ENCODE data around the gene IMMP2L.
"Not testable (repeated sequence)": the region's sequence is repeated elsewhere in the genome, so short reads cannot be mapped to it uniquely, and the experiment has no call there.

IMMP2L gene

DNA sequence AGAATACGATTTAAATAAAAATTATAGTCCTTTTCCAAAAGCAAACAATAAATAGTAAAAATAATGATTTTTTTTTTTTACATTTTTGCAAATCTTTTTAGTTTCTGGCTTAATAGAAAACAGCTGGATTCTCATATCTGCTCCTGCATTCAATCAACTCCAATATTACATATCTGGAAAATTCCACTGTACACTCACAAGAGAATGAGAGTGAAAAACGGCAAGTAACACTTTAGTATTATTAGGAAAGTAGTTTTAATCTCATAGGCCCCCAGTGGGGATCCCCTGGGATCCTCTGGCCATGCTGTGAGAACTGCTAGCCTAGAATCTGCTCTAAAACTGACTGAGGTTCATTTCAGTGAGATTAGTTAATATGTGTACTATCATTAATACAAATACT is 599.9 kb downstream of the IMMP2L start:
- DNase-seq, result no peak

DNA sequence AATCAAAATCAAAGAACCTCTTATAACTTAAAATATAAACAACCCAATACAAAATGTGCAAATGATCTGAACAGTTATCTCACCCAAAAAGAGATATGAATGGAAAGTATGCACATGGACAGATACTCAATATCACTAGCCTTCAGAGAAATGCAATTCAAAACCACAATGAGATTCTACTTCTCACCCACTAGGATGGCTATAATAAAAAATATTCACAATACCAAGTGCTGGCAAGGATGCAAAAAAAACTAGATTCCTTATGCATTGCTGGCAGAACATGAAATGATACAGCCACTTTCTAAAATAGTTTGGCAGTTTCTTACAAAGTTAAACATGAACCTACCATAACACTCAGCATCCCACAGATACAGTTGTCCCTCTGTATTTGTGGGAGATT is 601.5 kb downstream of the IMMP2L start:
- no peak for DNase-seq

DNA sequence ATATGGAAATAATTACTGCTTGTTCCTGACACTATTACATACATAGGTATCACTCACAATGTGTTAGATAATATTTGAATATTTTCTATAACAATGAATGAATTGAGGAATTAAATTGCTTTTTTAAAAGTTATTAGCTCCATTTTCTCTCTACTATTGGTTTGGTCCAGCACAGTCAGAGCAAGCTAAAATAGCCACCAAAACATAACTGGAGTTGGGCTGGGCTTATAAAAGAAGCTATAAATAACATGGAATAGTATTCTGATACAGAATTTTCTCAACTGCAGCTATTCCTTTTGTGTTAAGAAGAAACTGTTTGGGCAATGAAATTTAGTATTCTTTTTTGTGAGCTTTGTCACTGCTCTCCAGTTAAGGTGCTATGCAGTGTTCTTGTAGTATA is 614.0 kb downstream of the IMMP2L start:
- DNase-seq, result no peak

DNA sequence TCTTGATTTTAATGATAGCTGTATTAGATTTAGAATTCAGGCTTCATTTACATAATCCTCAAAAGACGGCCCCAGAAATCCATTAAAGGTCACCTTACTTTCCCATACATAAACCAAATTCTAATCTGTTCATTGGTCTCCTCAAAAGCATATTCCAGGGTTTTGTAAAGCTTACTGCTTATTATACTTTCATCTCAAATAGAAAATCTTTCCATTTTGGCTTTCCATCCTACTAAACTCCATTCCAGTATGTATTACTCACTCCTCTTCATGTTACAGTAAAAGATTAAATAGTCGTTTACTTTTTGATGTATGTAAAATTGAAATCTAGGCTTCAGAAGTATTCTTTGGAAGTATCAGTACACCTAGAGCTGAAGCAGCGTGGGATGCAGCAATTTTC is 614.9 kb downstream of the IMMP2L start:
- DNase-seq, result no peak

DNA sequence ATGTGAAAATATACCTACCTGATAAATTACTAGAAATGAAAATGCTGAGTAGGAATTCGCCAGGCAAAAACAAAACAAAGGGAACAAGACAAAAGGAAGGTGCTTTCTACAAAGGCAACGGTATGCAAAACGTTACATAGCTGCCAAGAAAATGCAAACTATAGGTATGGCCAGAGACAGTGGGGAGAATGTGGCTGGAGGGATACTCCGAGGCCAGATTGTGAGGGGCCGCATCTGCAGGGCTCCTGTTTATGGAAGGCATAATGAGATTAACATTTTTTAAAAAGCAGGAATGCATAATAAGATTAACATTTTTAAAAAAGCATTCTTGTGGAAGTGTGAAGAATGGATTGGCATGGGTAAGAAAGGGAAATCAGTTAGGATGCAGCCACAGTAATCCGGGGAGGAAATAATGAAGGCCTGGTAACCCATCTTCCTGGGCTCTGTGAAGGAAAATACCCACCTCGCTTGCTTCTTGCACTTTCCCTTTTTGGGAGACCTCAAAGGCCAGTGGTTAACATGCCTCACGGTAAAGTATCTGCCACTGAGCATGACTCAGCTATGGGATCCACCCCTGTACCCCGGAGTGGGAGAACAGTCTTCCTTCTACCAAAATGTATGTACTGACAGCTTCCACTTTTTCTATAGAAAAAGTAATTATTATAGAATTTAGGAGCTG is 617.2 kb downstream of the IMMP2L start:
- no peak for DNase-seq

DNA sequence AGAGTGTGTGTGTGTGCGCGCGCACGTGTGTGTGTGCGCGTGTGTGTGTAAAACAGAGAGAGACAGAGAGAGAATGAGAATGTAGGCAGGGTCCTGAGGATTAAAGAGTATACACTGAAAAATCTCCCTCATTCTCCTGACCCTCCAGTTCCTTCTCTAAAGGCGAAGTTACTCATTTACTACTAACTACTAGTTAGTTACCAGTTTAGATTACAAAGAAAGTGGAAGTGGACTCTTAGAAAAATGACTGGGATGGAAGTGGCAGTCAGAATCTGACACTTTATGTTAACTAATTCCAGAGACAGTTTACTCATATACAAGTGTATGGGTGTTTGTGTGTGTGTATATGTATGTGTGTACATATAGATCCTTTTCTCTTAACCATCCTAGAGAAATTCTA is 617.8 kb downstream of the IMMP2L start:
- DNase-seq, result no peak

DNA sequence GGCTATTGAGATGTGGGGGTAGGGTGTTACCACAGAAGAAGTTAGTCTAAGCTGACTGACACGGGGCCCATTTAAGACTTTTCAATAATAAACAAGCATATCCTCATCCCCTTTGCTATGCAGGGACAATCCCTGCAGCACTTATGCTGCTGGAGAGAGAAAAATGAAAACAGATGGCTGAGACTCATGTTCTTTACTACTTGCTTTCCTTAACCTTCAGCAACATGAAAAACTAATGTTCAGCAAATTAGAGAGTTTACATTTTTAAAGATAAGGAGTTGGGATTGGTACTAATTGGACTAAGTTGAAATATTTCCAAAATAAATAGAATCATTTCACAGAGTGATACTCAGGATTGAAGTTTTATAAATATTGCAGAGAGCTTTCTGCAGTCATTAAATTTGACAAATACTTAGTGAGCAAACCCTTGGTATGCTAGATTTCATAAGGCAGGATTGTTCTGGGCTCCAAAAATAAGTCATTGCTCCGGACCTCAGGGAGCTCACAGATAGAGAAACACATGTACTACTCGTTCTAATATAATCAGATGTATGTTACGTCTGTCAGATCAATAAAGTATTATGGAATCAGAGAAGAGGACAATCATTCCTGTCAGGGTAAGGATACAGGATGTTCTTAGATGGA is 618.5 kb downstream of the IMMP2L start:
- DNase-seq, result no peak

DNA sequence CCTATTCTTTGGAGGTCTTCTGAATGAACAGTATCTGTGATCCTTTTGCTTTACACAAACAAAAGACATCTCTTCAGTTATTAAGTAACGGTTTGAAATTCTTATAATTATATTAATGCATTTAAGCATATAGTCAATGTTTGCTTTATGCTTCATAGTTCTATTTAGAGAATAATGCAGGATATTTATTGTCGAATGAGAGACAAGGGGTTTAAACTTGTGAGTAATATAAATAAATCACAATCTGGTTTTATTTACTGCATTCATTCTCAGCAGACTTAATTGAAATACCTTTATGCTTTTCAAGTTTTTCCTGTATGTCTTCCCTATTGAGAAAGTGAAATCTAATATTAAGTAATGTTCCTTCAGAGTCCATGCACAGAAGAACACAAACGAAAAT is 620.9 kb downstream of the IMMP2L start:
- no peak for DNase-seq

DNA sequence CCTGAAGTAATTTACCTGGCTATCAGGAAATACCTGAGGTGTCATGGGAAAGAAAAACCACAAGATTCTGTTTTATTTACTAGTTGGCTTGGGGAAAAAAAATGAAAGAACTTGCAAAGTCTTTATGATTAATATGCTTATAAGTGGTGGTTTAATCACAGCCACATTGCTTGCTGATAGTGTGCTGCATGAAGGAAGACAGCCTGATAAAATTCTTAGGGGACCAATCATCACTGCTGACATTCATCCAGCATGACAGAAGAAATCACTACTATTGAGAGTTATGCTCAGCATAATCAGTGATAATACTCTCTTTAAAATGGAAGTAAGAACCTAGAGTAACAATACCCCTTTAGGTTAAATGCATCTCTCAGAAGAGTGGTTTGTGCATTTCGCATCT is 621.5 kb downstream of the IMMP2L start:
- DNase-seq, result no peak

DNA sequence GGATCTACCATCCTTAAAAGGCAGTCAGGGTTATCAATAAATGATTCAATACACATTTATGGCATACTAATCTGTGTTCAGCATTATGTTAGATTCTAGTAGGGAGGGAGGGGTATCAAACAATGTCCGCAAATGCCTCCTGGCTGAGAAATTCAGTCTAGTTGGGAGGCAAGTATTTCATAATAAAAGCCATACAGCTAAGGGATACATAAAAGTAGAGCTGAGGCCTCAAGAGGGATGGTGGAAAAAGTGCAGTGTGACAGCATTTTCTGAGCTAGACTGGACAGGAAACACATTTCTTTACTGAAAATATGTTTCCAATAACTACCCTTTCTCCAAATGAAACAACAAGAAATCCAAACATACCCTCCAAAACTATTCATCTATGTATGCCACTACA is 624.1 kb downstream of the IMMP2L start:
- no peak for DNase-seq

DNA sequence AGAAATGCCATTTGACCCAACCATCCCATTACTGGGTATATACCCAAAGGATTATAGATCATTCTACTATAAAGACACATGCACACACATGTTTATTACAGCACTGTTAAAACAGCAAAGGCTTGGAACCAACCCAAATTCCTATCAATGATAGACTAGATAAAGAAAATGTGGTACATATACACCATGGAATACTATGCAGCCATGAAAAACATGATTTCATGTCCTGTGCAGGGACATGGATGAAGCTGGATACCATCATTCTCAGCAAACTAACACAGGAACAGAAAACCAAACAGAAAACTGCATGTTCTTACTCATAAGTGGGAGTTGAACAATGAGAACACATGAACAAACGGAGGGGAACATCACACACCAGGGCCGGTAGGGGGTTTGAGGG is 625.6 kb downstream of the IMMP2L start:
- not testable (repeated sequence) for DNase-seq

DNA sequence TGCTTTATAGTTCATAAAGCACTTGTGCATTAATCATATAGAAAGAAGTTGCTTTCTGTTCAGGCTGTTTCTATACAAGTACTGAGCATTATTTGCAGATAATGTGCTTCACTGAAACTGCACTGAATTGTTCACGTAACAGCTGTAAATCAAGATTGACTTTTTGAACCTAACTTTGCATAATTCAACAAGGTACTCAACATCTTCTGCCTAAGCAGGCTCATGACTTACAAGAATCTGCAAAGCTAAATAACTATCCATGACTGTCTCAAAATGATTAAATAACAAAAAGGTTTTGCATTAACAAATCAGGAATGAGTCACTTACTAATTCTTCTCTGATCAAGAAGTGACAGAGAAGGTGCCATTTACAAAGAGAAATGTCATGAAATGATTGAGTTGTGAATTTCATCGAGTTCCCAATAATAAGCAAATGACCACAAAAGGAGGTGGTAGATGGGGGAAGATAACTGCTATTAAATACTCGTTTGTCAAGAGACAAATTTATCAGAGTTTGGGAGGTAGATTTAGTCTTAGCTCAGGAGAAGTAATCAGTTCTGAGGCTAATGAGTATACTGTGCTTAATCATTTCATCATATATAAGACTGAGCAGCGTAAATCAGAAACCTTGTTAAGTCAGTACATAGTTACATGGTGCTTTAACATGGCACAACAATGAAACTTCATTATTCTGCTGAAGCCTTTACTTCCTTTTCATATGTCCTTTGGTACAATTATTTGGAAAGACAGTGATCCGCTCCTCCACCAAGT is 632.6 kb downstream of the IMMP2L start:
- DNase-seq, result no peak

DNA sequence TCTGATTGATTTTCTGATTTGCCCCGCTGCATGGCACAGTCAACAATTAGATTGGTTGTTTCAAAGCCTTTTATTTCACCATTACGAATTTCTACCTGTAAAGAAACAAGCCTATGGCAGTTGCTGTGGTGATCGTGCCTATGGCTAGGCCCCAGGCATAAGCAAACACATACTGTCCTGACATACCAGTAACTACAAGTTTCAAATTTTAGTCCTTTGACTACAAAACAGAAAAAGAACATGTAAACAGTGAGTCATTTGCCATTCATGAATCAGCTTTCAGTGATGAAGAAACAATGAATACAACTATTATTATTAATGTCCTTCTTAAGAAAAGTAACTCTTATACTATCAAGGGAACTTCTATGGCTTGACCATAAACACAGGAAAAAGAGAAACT is 639.4 kb downstream of the IMMP2L start:
- no peak for DNase-seq

DNA sequence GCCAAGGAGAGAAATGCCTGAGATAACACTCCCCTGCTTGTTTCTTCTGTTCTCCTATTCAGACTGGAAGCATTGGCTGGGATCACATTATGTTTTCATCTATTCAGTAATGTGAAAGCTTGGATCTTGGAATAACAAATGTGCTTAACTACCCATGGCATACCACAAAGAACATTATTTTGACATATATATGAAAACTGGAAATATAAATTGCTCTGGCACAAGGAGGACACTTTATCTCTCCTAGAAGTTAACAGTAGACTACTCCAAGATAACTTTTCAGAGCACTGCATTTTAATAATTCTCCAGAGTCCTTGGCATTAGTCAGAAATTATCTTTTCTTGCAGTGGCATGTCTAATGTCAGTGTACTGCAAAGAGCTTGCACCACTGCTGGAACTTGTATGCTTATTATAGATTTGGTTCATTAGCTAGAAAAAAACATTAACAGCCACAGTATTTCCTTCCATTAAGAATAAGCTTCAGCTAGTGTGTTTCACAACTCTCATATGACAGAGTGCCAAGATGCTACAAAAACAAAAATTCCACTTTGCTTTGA is 640.6 kb downstream of the IMMP2L start:
- DNase-seq, result no peak

DNA sequence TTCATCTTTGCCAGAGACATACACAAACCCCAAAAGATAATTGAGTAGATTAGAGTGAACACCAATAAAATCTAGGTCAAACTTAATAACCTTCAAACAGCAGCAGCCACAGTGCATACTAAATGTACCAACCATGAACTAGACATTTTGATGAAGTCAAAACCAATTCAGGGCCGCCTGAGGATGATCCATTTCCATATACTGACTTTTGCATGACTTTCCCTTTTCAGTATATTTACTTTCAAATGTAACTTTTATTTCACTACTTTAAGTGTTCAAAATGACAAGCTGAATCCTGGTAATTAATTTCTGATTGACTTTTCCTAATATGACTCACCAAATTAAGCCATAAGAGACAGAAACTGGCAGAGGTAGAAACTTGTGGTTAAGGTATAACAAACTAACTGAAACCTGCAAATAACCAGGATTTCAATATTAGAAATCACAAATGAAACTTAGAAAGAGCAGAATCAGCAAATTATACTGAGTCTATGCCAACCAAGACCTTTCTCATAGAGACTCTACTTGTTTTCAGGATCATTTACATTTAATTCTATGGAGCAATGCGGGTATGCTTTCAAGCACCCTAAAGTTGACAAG is 643.2 kb downstream of the IMMP2L start:
- no peak for DNase-seq

DNA sequence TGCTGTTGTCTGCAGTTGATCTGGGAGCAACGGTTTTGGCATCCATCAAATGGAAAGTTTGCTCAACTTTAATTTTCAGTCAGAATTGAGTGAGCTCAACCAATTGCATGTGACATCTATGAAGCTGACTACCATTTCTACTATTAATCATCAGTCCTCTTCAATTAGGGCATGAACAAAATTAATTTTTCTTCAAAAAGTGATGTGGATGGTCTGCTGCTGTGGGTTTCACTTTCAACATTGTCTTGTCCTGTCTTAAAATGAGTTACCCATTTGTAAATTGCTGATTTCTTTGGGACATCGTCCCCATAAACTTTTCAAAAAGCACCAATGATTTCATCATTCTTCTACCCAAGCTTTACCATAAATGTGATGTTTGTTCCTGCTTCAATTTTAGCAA is 648.0 kb downstream of the IMMP2L start:
- DNase-seq, result no peak

DNA sequence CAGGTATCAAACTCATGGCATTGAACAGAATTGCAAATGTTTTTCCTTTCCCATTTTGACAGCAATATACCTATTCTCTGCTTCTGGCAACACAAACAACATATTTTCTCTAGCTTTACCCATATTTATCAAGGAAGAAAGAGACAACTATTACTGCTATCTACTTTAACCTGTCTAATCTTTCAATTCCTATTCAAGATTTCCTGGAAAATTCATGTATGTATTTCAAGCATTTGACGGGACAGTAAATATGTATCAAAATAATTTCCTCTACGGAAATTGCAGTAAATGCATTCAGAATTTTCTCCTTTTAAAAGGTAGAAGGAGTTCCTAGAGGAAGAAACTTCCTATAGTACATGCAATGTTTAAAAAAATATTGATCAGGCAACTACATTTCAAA is 650.7 kb downstream of the IMMP2L start:
- no peak for DNase-seq

DNA sequence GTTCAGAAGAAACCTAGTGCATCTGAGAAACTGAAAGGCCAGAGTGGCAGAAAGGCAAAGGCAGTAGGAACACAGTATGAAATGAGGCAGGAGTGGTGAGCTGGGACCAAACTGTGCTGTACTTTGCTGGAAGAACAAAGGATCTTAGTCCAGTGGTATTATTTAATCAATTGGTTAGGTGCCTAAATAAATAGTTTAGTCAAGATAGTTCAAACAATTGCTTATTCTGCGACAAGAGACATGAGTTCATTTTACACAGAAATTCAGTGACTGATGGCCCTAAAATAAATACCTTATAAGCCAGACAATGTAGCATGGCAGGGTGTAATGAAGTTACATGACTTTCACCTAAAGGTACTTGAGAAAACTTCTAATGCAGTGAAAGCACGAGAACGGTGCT is 653.2 kb downstream of the IMMP2L start:
- no peak for DNase-seq

DNA sequence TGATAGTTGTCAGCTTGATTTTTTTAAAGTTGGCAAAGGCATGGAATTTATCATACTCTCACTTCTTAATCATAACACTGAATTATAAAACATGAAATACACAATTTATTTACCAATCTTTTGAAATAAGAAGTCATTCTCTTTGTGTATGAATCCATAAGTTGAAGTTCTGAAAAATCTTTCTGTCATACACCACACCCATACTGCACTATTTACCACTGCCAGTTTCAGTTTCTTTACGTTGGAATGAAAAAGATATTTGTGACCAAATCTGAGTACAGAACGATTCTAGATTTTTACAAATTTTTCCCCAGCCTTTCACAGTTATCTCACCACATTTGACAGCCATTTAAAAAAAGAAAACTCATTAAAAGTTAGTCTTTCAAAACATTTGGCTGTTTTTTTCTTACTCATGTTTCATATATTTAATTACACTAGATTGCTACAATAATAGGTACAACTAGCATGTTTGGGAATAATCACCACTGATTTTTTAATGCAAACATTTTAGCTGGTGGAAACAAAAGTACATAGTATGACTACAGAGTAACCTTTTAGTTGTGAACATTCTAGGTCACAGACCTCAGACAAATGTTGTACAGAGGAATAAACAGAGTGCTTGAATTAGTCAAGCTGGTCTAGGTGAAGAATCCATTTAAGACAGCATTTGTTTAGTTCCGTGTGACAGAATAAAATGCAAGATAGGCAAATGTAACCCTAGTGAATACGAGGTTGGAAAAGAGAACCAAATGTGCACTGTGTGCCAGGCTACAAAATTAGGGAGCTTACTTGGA is 656.3 kb downstream of the IMMP2L start:
- DNase-seq, result no peak

DNA sequence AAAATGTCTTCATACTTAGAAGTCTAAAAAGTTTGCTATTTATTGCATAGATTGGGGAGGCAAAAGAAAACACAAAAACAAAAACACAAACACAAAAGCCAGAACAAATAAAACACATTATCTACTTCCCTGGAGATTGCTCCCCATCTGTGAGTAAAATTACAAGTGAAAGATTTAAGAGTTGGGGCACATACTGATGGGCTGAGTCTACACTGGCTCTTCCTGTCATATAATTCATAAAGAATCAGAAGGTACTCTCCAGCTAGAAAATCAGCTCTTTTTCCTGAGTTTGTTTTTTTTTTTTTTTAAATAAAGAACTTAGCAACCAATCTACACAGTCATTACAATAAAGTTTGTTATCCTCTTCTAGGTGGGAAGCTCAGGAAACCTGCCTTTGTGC is 663.8 kb downstream of the IMMP2L start:
- no peak for DNase-seq

DNA sequence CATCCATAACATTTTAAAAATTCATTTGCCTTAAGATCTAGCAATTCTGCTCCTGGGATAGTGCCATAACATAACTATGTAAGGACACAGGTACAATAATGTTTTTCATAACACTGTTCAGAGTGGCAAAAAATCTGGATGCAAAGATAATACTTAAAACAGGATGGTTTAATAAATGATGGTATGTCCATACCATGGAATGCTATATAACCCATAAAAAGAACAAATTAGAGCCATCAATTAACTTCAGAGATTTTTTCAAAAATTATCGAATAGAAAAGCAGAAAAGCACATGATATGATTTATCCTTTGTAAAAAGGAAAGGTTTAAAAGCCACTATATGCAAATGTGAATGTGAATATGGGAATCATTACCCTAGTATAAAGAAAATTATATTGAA is 664.8 kb downstream of the IMMP2L start:
- DNase-seq, result no peak

DNA sequence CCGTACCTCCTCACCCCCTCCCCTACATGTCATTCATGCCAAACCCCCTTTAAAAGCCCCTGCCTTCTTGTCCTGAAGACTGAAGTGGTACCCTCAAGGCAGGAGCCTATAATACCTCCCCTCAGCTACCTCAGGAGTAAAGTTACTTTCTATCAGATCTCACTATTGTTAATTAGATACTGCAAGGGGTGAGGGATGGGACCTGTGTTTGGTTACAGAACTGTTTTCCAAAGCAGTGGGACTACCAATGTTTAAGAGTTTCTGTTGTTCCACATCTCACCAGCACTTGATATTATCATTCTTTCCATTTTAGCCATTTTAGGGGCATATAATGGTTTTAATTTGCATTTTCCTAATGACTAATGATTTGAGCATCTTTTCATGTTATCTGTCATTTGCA is 668.2 kb downstream of the IMMP2L start:
- no peak for DNase-seq

DNA sequence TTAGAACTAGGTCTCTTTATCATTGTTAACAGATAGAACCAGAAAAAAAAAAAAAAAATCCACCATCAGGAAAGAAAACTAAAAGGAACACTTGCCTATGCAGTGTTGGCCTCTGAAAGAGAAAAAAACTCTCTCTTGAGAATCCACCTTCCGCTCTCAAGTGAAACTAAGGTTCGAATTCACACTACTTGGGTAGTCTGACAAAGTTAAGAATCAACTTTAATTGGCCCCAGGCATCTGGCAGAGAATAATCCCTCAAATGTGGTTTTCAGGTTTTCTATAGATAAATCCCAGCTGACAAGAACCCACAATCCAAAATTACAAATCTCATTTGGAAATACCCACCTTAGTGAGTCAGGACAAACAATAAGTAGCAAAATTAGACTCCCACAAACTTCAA is 671.1 kb downstream of the IMMP2L start:
- no peak for DNase-seq
